NB4 (cell line): ENCODE measurements around the gene TRIO.

Experiments used
- DNase-seq: peaks from one replicate; pipeline ENCODE4 v3.0.0; 2010; ENCODE audit warnings: low read depth
- H3K4me3 ChIP-seq: one replicate; pipeline ENCODE4 v1.5.1; 2011; ENCODE audit warnings: mild to moderate bottlenecking, low read depth, low read length, moderate library complexity
- CTCF ChIP-seq: IDR thresholded peaks from one replicate; pipeline ENCODE4 v1.5.1; 2012; ENCODE audit warnings: low read depth, low read length
- MAX ChIP-seq: IDR thresholded peaks from 2 replicates; pipeline ENCODE4 v1.6.1; 2011; ENCODE audit warnings: low read depth, low read length
- MYC ChIP-seq: IDR thresholded peaks from 2 replicates; pipeline ENCODE4 v1.6.1; 2011; ENCODE audit warnings: low read depth, low read length
- POLR2A ChIP-seq: IDR thresholded peaks from 2 replicates; pipeline ENCODE4 v1.6.1; 2011; ENCODE audit warnings: mild to moderate bottlenecking; ENCODE audit not compliant: insufficient read length; ENCODE audit errors: extremely low read depth

Gene TRIO

GRCh38 chr5:14445576-14446290 lies 302.6 kb downstream of the TRIO start:
- no peak overlapping the region for H3K4me3 ChIP-seq
- TF ChIP-seq MYC = no peak
- TF ChIP-seq POLR2A = no peak
- no peak for TF ChIP-seq CTCF
- TF ChIP-seq MAX = no peak
- DNase-seq = peak; percentile 9

GRCh38 chr5:14447958-14448911 lies 305.1 kb downstream of the TRIO start:
- DNase-seq = no peak
- no peak overlapping the region for H3K4me3 ChIP-seq
- no peak for TF ChIP-seq CTCF
- TF ChIP-seq MYC = no peak
- no peak for TF ChIP-seq MAX
- no peak for TF ChIP-seq POLR2A

- DNase-seq = no peak
- no peak overlapping the region for H3K4me3 ChIP-seq
- TF ChIP-seq POLR2A (no peak), MAX (0 out of 2 replicates have a peak, but pooled peaks have one; percentile 24), CTCF (no peak), MYC (no peak)
These were observed 306.0 kb downstream of the TRIO start for GRCh38 chr5:14449052-14449661.

GRCh38 chr5:14450018-14450524 lies 306.9 kb downstream of the TRIO start:
- no peak for TF ChIP-seq MYC
- TF ChIP-seq CTCF = no peak
- no peak for TF ChIP-seq POLR2A
- TF ChIP-seq MAX = no peak
- DNase-seq = no peak
- H3K4me3 ChIP-seq = no peak overlapping the region

GRCh38 chr5:14450742-14451141 lies 307.6 kb downstream of the TRIO start:
- no peak for TF ChIP-seq POLR2A
- TF ChIP-seq MAX = no peak
- no peak for TF ChIP-seq CTCF
- no peak for TF ChIP-seq MYC
- no peak for DNase-seq
- H3K4me3 ChIP-seq = no peak overlapping the region
